GM18868 (cell line): ENCODE data around the gene TMEM232.

Experiments
- ATAC-seq: cut with Tn5 transposase; IDR thresholded peaks from one replicate; pipeline ENCODE4 v1.9.1; 2021; ENCODE audit warnings: mild to moderate bottlenecking, moderate library complexity; ENCODE audit not compliant: unreplicated experiment

The TMEM232 gene

DNA sequence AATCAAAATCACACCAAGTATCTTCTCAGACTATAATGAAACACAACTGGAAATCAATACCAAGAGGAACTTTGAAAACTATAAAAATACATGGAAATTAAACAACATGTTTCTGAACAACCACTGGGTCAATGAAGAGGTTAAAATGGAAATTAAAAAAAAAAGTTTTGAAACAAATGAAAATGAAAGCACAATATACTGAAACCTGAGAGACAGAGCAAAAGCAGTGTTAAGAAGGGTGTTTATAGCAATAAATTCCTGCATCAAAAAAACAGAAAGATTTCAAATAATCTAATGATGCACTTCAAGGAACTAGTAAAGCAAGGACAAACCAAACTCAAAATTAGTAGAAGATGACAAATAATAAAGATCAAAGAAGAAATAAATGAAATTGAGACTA is 92.0 kb downstream of the TMEM232 start:
- ATAC-seq = no peak

- no peak for ATAC-seq
These were observed 95.2 kb downstream of the TMEM232 start for GRCh38 chr5:110631236-110631635.

GRCh38 chr5:110630350-110630749 is 96.1 kb downstream of the TMEM232 start:
- ATAC-seq = no peak

- ATAC-seq = peak; percentile 64
These were observed 101.0 kb downstream of the TMEM232 start for GRCh38 chr5:110625376-110625999.

DNA sequence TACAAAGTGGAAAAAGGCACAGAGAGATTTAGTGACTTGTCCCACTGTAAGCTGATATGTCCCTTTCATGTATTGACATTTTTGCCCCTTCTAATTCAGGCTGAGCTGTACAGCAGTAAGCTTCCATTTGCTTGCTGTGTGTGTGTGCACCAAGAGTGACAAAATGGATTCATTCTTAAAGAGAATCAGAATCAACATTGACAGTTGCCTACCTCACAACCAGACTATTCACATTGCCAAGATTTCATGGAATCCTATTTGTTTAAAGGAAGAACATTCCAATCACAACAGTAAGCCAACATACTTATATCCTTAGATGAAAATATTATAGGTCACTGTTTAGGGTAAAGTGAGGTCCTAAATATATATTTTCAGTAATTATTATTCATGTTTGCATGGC is 102.6 kb downstream of the TMEM232 start:
- no peak for ATAC-seq

- ATAC-seq = no peak
These were observed 107.5 kb downstream of the TMEM232 start for GRCh38 chr5:110618941-110619340.

- no peak for ATAC-seq
These were observed 110.5 kb downstream of the TMEM232 start for GRCh38 chr5:110616009-110616408.

DNA sequence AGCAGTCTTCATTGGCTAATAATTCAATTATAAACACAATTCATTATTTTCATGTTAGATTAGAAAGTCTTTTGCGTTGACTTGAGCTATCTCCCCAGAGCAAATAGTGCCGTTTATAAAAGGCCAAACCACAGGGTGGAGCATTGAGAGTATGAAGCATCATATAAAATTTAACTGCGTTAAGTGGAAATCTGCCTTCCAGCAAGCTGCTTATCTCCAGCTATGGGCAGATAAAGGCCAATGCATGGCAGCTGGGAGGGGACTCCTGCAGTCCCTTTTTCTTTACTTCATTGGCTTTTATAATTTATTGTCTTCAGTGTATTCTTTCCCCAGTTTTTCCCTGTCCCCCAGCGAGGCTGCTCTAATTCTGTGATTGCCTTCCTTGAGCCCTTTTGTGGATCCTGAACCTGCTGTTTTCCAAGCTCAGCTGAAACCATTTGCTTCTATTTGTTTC is 113.7 kb downstream of the TMEM232 start:
- ATAC-seq = no peak

DNA sequence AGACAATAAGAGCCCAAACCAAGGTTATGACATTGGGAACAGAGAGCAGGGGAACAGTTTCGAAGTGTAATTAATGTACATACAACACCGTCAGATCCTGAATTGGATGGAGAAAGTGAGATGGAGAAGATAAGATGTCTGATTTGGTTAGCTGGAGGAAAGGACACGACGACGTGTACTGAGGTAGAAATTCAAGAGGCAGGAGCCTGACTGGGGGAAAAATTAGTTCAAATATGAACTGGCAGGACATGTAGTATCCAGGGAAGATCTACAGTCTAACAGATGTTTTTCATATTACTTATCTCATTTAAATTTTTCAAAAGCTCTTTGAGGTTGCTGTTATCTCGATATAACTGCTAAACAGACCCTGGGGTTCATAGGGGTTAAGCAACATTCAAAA is 114.7 kb downstream of the TMEM232 start:
- no peak for ATAC-seq

GRCh38 chr5:110594866-110595265 is 131.6 kb downstream of the TMEM232 start:
- no peak for ATAC-seq

DNA sequence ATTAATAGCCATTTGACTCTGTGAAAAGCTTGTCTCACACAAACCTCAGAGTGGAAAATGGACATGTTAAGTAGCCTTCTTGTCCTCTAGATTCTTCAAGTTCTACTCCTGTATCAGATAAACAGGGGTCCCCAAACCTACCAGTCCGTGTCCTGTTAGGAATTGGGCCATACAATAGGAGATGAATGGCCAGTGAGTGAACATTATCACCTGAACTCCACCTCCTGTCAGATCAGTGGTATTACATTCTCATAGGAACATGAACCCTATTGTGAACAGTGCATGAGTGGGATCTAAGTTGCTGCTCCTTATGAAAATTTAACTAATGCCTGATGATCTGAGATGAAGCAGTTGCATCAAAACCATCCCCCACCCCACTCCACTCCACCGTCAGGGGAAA is 136.3 kb downstream of the TMEM232 start:
- ATAC-seq = peak; percentile 81

GRCh38 chr5:110588286-110588980 is 138.0 kb downstream of the TMEM232 start:
- ATAC-seq = no peak

DNA sequence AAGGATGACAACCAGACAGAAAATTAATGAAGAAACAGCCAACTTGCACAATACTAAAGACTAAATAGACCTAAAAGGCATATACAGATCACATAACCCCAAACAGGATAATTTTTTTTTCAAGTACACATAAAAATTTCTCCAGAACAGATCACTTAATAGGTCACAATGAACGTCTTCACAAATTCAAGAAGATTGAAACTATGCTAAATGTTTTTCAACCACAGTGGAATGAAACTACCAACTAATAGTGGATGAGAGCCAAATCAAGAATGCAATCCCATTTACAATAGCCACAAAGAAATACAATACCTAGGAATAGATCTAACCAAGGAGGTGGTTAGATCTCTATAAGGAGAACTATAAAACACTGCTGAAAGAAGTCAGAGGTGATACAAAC is 145.8 kb downstream of the TMEM232 start:
- ATAC-seq = no peak

GRCh38 chr5:110572729-110573128 is 153.7 kb downstream of the TMEM232 start:
- no peak for ATAC-seq

GRCh38 chr5:110562191-110562590 is 164.3 kb downstream of the TMEM232 start:
- no peak for ATAC-seq

DNA sequence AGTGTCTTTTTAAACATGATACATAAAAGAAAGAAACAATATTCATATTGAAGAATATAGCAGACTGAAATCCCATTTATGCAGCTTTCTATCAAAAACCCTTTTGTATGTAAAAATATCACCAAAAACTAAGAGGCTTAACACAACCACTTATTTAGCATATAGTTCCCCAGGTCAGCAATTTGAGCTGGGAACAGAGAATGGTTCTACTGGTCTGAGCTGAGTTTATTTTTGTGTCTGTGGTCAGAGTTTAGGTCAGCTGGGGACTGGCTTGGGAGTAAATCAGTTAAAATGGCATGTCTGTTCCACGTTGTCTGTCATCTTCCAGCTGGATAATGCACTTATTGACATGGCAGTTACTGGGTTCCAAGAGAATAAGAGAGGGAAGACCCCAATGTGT is 165.0 kb downstream of the TMEM232 start:
- no peak for ATAC-seq

DNA sequence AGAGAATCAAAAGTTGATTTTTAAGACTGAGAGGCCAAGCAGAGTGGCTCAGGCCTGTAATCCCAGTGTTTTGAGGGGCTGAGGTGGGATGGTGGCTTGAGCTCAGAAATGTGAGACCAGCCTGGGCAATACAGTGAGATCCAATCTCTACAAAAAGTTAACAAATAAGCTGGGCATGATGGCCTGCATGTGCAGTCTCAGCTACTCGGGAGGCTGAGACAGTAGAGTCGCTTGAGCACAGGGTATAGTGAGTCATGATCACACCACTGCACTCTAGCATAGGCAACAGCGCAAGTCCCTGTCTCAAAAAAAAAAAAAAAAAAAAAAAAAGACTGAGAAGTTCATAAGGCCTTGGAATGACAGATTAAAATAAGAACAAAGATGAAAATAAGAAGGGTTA is 177.2 kb downstream of the TMEM232 start:
- ATAC-seq = no peak

DNA sequence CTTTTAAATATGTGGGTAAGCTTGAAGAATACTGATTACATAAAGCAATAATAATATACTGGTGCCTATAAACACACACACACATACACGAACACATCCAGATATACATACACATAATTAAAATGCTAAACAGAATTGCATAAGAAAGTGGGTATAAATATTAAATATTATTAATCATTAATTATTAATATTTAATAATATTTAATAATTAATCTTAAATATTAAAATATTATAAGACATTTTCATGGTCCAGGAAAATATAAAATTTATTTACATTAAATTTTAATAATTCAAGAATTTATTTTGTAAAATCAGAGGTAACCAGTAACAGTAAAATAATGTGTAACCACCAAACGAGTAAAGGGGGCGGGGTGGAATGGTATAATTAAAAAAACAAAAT is 178.3 kb downstream of the TMEM232 start:
- ATAC-seq = no peak

DNA sequence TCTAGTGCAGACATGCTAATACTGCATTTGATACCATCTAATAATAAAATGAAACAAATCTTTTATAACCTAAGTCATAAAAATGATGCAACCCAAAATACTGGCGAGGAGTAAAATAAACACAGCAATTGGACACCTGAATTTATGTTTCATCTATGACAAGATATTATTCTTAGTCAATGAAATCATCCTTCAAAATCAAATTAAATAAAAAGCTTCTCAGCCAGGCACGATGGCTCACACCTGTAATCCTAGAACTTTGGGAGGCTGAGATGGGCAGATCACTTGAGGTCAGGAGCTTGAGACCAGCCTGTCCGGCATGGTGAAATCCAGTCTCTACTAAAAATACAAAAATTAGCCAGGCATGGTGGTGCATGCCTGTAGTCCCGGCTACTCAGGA is 179.0 kb downstream of the TMEM232 start:
- ATAC-seq = no peak

GRCh38 chr5:110545716-110546115 is 180.8 kb downstream of the TMEM232 start:
- ATAC-seq = no peak

GRCh38 chr5:110544603-110545002 is 181.9 kb downstream of the TMEM232 start:
- ATAC-seq = no peak

- no peak for ATAC-seq
These were observed 183.5 kb downstream of the TMEM232 start for GRCh38 chr5:110542949-110543348.
